Left cardiac atrium (tissue), 4 donors: ENCODE data around the gene TTC22. TPM values are rescaled to one million over a fixed set of nuclear protein-coding genes. Genes with fewer than 3 reads are reported as not detected.
"Not testable (repeated sequence)": the region's sequence is repeated elsewhere in the genome, so short reads cannot be mapped to it uniquely, and the experiment has no call there.

Experiments used
- ATAC-seq, 2 donors: fragments of 200-7000 bp; cut with Tn5 transposase; one replicate each; pipeline ENCODE4 v1.9.1; 2020; ENCODE audit warnings: mild to moderate bottlenecking in 2 of 2, moderate library complexity in 2 of 2
- DNase-seq: peaks from one replicate; pipeline ENCODE4 v3.0.0-alpha.2; 2020
- intact Hi-C, 2 donors: fragments of 100-400 bp; cut with DNase I; formaldehyde crosslinking; loops; one replicate each; pipeline versions ENCODE4 v1.14.1 to v1.15.1; 2022 to 2023
- total RNA-seq, 2 donors: library from RNA; stranded (reverse); fragmentation: NEBNext Ultra II Directional; extraction: Animal tissue kit (Norgen Biotek cat#: 25700); gene quantifications; one replicate each; pipeline ENCODE4 v1.2.1, GENCODE V29; 2021
- donor health status: DM: no; HTN: yes; CAD: no.
- donor health status: DM: no; HTN: yes; CAD: no; lungs with severe emphysema.
- donor health status: DM: yes; HTN: yes; CAD: no.
- donor health status: Dilated cardiomyopathy.

Gene TTC22
- total RNA-seq, 2 donors from 2014 or later: 0.31 to 0.47 TPM

- intact Hi-C loops: no loop called here
- DNase-seq (no peak), ATAC-seq (no peak)
Measured at GRCh38 chr1:54795841-54796468, 5.2 kb downstream of the TTC22 start.

- intact Hi-C loops: no loop called here
- ATAC-seq (no peak), DNase-seq (no peak)
Measured at GRCh38 chr1:54795356-54795665, 5.8 kb downstream of the TTC22 start.

DNA sequence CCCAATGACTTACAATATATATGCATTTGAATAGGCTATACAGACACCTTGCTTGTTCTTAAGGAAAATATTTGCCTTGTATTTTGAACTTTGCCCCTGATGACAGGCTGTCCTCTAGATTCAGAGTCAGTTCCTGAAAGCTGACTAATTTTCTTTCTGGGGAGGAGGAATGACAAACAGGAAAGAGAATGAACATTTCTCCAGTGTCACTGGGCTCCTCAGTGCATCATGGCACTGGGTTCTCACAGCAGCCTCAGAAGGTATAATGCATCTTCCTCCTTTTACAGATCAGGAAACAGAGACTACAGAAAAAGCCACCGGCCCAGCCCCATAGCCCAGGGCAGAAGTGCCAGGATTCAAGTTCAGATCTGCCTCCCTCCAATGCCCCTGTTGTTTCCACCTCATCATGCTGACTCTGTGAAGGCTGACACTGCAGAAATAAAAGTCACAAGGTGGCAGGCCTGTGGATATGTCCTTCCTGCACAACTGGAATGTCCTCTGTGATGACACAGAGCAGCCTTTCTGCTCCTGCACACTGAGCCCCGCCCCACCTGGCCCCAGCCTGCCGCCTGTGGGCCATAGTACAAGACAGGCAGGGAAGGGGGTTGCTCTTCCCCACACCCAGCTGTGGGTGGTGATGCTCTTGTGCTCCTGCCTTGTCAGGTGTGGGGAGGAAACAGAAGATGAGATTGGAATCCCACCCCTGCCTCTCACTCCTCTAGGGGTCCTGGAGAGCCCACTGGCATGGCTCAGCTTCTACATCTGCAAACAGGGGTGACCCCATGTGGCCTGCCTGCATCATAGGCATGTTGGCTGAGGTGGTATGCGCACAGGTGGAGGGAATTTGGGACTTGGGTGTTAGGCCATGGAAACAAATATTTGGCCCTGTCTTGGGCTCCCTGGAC is 6.4 kb downstream of the TTC22 start:
- no peak for DNase-seq
- no peak for ATAC-seq
- intact Hi-C loops: no loop called here

GRCh38 chr1:54792686-54793282 is 8.3 kb downstream of the TTC22 start:
- no peak for DNase-seq
- intact Hi-C loops: no loop called here
- ATAC-seq: no peak

DNA sequence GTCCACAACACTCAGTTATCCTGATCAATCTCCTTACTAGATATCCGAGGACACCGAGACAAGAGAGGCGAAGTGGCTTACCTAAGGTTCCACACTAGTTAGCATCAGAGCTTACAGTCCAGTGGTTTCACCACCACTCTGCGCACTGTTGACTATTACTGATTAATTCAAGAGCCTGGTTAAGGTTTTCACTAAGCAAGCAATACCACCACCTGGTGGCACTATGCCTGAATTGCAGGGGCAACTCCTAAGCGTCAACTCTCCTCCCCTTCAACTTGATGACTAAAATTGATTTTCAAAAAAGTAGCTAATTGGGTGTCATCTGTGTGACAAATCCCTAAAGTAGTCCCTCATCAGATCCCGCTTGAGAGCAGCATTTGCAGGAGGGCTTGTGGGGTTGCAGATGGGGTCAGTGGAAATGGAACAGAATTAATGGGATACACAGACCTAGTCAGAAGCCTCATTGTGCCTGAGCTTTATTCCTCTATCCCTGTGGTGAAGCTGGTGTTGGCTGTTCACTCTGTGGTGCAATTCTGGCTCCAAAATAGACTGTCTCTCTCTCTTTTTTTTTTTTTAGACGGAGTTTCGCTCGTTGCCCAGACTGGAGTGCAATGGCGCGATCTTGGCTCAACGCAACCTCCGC is 9.1 kb downstream of the TTC22 start:
- intact Hi-C loops: no loop called here
- no peak for ATAC-seq
- no peak for DNase-seq

DNA sequence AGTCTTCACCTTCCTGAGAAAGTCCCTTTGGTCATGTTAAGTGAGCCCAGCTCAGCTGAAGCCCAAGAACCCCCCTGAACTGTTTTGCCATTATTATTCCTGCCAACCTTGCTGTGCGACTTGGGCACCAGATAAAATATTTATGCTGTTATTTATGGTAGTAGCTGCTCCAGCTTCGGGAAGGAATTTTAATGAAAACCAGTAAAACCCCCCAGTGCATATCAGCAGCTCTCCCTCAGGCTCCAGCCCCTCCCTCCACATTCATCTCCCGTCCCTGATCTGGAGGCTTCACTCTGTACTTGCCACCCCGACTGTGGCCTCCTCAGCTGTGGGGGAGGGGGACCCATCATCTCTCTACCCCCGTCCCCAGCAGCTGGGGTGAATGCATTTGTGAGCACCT is 12.7 kb downstream of the TTC22 start:
- intact Hi-C loops: no loop called here

DNA sequence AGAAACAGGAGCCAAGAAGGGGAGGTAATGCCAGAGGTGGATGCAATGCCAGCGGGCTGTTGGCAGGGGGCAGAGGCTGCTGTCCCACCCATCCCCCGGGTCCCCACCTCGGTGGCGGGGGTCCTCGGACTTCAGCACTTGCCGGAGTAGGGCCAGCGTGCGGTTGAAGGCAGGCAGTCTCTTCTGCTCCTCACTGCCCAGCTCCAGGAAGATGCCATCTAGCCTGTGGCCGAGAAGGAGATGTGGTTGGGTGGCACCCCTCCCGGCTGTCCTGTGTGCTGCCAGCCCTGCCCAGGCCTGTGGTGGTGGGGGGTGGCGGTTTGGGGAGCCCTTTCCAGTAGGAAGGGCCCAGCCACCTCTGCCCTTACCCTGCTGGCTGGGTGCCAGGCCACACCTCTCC is 13.5 kb downstream of the TTC22 start:
- DNase-seq: no peak
- ATAC-seq: no peak
- intact Hi-C loops: no loop called here

More for the DNA sequence above, 12.7 kb downstream of the TTC22 start:
- ATAC-seq (no peak), DNase-seq (no peak)

DNA sequence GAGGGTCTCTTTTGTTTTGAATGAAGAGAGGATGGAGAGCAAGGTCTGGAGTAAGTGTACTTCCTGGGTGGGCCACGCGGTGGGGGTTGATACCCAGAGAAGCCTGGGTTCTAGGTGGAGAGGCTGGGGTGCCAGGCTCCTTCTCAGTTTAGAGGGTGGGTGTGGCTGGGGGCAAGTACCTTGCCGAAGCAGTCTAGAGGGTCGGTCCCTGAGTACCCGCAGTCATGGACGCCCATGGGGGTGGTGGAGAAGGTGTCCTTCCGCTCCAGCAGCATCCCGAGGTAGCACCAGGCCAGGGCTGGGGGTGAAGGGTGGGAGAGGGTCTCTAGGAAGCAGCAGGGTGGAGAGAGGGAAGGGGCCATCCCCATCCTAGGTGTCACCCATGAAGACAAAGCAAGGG is 14.3 kb downstream of the TTC22 start:
- intact Hi-C loops: no loop called here
- no peak for ATAC-seq
- DNase-seq: no peak

- DNase-seq: no peak
- no peak for ATAC-seq
- intact Hi-C loops: no loop called here
Measured at GRCh38 chr1:54784066-54784465, 17.1 kb downstream of the TTC22 start.

DNA sequence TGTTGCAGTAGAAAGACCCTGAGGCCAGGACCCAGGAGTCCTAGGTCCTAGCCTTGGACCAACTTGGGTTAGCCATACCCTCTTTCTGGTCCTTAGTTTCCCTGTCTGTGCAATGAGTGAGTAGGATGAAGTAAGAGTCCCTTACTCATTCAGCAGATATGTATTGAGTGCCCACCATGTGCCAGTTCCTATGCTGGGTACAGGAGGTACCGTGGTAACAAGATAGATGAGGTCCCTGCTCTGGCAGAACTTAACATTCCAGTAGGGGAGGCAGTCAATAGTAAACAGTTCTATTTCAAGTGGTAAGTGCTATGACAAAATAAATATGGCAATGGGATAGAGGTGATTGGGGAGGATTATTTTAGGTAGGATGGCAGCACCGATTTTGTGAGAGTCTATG is 18.5 kb downstream of the TTC22 start:
- intact Hi-C loops: no loop called here
- DNase-seq (no peak), ATAC-seq (no peak)

DNA sequence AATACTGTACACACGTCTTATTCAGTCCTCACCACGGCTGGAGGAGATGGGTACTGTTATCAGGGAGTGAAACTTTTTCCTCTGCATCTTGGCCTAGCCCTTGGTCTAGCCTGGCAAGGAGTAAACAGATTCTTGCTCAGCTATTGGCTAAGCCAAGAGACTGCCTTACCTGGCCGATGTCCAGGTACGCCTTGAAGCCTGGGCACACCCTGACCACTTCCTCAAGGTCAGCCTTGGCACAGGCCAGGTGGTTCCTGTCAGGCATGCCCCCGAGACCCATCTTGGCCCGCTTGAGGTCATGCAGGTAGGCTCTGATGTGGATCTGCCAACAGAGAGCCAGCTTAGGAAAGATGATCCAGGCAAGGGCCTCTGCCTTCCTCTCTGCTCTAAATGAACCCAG is 19.0 kb downstream of the TTC22 start:
- intact Hi-C loops: no loop called here
- DNase-seq (no peak), ATAC-seq (no peak)

- DNase-seq (no peak), ATAC-seq (peak; percentile 55 to 57)
- intact Hi-C loops: no loop called here
Measured at GRCh38 chr1:54781023-54781723, 19.9 kb downstream of the TTC22 start.

- ATAC-seq (no peak), DNase-seq (no peak)
- intact Hi-C loops: no loop called here
Measured at GRCh38 chr1:54777431-54777830, 23.7 kb downstream of the TTC22 start.

DNA sequence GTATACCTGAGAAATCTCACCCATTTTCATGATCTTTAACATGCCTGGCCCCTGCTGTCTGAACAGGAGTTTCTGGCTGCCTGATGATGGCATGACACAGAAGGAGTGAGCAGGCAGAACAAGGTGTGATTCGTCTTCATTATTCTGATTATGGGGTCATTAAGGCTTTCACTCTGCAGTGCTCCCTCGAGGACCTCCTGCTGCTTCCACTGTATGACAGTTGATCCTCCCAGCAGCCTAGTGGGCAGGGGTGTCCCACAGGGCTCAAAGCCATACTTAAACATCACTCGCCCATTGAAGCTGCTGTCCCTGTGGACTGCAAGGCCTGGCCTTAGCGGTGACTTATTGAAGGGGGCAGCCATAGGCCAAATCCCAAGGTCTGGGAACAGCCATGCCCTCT is 24.1 kb downstream of the TTC22 start:
- intact Hi-C loops: no loop called here
- ATAC-seq: no peak
- no peak for DNase-seq

DNA sequence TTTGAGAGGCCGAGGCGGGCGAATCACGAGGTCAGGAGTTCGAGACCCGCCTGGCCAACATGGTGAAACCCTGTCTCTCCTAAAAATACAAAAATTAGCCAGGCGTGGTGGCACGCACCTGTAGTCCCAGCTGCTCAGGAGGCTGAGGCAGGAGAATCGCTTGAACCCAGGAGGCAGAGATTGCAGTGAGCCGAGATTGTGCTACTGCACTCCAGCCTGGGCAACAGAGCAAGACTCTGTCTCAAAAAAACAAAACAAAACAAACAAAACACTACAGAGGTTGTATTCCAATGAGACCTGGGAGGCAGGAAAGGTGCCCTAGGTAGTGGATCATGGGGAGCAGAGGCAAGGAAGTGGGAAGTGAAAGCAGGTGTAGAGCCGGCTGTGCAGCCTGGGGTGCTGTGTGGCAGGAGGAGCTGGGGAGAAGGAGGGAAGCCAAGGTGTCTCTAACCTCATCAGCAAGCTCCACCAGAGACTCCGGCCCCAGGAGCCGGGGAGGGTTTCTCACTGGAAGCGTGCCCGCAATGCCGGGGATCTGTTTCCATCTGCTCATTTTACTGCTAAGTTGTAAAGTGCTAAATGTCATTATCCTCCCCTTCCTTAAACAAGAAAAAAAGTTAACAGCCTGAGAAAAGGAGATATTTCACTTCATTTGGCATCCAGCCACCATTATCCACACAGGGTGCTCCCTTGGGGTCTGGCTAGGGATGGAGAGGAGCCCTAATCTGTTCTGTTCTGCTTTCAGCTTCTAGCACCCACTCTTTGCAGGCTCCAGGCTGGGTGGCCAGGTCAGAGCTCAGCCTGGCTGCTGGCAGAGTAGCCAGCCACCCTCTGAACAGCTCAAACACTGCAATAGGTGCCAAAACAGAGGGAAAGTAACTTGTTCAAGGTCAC is 25.0 kb downstream of the TTC22 start:
- DNase-seq, intact Hi-C loops, ATAC-seq: not testable (repeated sequence)

DNA sequence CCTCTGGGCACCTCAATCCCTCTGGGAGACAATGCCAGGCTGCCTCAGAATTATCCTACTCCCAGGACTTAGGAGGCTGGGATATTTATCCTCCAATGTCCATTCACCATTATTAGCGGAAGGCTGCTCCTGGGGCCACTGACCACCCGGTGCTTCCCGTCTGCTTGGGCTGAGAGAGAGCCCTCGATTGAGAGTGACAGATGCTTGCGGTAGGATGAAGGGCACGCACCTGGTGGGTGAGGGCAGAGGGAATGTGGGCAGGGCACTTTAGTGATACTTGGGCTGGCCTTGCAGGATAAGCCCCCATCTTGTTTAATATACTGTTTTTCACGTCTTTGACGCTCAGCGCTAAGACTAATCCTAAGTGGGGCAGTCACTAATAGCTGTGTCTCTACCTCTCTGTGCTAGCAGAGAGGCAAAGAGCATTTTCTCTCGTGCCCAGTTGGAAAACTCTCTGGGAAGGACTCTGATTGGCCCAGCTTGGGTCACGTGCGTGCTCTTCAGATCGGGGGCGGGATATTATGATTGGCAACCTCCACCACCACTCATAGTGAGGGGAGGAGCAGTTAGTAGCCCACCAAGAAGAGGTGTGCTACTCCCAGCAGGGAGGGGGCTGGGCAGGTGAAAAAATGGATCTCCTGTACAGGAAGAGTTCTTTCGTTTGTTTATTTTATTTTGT is 26.2 kb downstream of the TTC22 start:
- DNase-seq (no peak), ATAC-seq (no peak)
- intact Hi-C loops: no loop called here

- ATAC-seq (no peak), DNase-seq (no peak)
- intact Hi-C loops: no loop called here
Measured at GRCh38 chr1:54772951-54773350, 28.2 kb downstream of the TTC22 start.

DNA sequence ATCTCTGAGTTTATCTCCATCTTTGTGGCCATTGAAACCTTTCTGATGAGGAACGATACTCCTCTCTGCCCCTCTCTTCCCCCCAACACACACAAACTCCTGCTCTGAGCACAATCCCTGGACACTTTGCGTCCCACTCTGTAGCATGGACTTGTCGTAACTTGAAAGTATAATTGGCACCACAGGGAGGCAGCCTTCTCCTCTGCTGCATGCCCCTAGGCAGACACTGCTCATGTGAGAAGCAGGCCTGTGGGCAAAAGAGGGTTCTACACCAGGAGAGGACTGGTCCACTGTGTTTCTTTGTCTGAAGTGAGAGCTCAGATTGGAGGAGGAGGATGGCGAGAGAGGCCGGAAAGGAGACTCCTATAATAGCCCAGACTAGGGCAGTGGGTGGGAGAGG is 33.0 kb downstream of the TTC22 start:
- ATAC-seq (no peak), DNase-seq (no peak)
- intact Hi-C loops: no loop called here
